ENCODE measurements around the gene KIF21A. TPM values are rescaled to one million over a fixed set of nuclear protein-coding genes. Genes with fewer than 3 reads are reported as not detected.

The KIF21A gene
- total RNA-seq, 1 donor from 2014 or later: 13.3 TPM

DNA sequence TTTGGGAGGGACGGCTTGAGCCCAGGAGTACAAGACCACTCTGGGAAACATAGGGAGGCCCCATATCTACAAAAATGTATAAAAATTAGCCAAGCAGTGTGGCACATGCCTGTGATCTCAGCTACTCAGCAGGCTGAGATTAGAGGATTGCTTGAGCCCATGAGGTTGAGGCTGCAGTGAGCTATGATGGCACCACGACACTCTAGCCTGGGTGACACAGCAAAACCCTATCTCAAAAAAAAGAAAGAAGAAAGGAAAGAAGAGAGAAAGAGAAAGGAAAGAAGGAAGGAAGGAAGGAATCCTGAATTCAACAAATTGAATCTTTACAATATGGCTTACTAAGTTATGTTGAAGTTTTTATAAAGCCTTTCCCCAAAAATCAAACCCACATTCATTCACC, 2.1 kb downstream of the KIF21A start:
- intact Hi-C loops (cut with micrococcal nuclease): loop anchor here (5.0 to 10.0 kb wide), 3 partner anchors 112 to 1123 kb away; partner anchors contain the start of genes ALG10B and CPNE8

- intact Hi-C loops (cut with micrococcal nuclease): loop anchor here (5.0 to 10.0 kb wide), 3 partner anchors 112 to 1123 kb away; partner anchors contain the start of genes ALG10B and CPNE8
Measured at GRCh38 chr12:39440101-39440500, 2.8 kb downstream of the KIF21A start.

DNA sequence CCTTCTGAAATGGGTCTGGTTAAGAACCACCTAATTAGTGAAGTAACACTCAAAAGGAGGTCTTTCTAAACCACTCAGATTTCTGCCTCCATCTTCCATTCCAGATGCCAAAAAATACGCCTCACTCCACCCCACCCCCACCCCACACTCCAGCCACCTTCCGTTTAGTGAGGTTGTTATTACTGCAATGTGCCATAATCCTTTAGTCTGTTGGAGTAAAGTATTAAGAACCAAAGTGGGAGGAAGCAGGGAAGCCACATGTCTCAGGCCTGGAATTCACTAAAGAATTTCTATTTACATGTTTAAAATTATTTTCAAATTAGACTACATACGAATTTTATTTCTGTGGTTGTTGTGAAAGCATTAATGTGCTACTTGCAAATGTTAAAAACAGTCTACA, 7.4 kb downstream of the KIF21A start:
- intact Hi-C loops (cut with micrococcal nuclease): no loop called here

DNA sequence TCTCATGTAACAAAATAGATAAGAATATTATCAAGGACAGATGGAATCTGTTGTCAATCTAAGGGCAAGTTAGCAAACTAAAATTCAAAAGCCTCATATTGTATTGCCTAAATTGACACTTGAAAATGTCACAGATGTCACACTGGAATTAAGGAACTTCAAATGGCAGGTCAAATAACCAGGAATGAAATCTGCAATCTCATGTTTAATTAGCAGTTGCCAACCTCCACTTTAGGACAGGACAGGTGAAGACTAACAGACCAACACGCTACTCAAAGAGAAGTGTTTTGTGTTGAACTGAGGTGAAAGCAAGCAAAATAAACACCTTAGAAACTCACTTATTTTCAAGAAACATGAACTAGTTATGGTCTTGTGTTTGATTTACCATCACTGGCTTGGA, 11.1 kb downstream of the KIF21A start:
- intact Hi-C loops (cut with micrococcal nuclease): no loop called here

DNA sequence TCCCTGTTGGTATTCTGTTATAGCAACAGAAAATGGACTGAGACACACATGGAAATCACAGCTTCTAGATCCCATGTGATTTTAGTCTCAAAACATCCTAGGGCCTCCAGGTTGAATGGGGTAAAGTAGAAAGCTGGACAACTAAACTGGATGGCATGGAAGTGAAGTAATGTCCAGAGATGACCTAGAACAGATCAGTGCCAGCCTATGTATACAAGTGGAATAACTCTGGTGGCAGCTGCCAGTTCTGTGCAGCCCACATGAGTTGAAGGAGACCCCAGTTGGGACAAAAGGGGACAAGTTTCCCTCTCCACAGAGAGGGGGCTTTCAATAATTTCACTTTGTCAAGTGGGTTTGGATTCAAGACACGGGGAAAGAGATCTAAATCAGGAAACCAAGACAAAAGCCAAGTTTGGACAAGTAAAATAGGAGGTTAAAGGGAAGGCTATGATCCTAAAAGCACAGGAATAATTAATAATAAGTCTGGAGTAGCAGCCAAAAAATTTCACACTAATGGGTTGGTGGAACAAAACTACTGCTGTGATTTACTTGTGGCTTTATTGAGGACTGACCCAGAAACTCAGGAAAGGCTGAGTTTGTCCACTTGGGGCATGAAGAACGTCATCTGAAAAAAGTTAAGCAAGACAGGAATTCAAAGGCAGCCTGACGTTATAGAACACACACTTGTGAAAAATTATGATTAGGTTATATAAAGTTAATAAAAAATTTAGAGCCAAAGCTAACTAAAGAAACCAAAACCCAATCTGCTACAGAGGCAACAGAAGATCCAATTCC, 11.7 kb downstream of the KIF21A start:
- intact Hi-C loops (cut with micrococcal nuclease): no loop called here

DNA sequence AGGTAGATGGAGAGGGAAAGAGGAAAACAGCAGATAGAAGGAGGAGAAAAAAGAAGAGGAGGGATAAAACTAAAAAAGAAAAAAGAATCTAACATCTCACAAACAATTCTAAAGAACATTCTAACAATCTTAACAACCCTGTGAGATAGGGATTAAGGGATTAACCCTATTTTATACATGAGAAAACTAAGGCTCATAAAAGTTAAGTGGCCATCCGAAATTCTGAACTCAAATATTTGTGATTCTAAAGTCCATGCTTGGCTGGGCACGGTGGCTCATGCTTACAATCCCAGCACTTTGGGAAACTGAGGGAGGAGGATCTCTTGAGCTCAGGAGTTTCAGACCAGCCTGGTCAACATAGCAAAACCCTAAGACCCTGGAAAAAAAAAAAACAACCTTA, 13.1 kb downstream of the KIF21A start:
- intact Hi-C loops (cut with micrococcal nuclease): no loop called here

DNA sequence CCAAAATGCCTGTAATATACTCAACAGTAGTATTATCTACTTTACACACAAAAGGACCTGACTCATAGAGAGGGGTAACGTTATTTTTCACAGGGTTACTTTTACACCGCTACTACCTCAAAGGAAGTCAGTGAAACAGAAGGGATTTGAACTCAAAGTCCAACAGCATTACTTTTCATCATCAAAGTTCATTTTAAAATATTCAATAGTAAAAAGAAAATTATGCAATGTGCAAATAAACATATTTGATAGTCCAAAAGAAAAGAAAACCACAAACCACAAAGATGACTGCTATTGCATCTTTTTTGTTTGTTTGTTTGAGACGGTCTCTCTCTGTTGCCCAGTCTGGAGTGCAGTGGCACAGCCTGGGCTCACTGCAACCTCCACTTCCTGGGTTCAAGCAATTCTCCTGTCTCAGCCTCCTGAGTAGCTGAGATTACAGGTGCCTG, 15.5 kb downstream of the KIF21A start:
- intact Hi-C loops (cut with micrococcal nuclease): no loop called here

DNA sequence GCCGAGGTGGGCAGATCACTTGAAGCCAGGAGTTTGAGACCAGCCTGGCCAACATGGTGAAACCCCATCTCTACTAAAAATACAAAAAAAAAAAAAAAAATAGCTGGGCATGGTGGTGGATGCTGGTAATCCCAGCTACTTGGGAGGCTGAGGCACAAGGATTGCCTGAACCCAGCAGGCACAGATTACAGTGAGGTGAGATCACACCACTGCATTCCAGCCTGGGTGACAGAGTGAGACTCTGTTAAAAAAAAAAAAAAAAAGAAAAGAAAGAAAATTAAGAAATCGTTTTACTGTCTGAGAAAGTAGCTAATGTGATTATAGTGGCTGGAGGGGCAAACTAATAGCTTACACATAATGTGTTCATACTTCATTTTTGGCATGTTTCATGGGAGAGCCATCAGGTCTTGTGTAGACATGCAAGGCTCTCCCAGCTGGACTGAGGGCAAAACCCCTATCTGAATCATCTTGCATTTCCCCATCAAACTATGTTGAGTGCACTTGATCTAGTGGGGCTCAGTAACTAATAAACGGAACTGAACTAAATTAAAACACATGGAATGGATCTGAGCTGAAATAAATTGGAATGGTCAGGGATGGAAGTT, 16.2 kb downstream of the KIF21A start:
- intact Hi-C loops (cut with micrococcal nuclease): no loop called here

- intact Hi-C loops (cut with micrococcal nuclease): no loop called here
Measured at GRCh38 chr12:39420043-39420442, 22.9 kb downstream of the KIF21A start.

- intact Hi-C loops (cut with micrococcal nuclease): no loop called here
Measured at GRCh38 chr12:39419471-39419870, 23.4 kb downstream of the KIF21A start.

DNA sequence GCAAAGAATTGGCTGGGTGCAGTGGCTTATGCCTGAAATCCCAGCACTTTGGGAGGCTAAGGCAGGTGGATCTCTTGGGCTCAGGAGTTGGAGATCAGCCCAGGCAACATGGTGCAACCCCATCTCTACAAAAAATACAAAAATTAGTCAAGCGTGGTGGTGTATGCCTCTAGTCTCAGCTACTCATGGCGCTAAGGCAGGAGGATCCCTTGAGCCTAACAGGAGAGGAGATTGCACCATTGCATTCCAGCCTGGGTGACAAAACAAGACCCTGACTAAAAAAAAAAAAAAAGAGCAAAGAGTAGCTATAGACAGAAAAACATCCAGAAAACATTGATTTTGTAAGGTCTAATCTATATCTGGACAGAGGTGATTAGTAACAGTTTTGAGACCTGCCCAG, 25.0 kb downstream of the KIF21A start:
- intact Hi-C loops (cut with micrococcal nuclease): no loop called here

DNA sequence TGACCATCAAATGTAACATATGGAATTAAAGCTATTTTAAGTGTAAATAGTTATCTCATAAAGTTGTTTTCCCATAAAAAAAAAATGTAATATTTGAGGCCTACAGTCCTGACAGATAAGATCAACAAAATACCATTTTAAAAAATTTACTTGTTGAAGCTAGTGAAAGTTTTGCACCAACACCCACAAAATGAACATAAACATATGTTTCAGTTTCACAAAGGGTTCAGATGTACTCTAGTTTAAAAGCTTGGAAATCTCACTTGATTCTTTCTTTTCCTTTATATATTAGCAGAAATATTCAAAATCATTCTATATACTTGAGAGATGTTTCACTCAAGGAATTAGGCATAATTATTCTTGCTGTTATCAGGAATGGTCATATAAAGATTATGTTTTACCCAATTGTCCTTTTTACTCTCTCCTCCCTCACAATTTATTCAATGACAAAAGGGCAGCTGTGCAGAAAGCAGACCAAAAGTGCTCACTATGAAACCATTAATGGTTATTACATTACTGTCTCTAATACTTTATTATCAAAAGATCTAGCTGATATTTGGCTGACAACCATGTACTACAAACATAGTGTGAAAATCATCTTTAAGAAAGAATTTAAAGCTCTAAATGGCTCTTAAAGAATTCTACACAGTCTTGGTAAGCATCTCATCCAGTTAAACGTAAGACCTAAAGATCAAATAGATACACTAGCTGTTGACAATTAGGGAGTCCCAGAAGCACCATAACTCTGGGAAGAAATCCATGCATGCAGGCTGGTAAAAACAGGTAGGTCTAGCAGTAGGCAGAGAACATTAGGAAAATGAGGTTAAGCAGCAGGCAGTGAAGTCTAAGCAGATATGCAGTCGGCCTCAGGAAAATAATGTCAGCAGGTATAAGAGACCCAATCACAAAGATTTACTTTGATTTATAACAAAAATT, 28.8 kb downstream of the KIF21A start:
- intact Hi-C loops (cut with micrococcal nuclease): no loop called here

DNA sequence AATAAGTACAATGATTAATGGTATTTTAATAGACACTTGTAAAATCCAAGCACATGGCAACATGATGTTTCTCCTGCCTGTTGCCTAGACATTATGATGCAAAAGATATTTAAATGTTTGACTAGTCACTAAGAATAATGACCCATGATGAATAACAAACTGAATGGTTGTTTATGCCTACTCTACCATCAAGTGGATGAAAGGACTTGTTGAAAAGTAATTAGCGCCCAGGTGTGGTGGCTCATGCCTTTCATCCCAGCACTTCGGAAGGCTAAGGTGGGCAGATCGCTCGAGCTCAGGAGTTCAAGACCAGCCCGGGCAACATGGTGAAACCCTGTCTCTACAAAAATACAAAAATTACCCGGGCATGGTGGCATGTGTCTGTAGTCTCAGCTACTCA, 30.7 kb downstream of the KIF21A start:
- intact Hi-C loops (cut with micrococcal nuclease): no loop called here

- intact Hi-C loops (cut with micrococcal nuclease): no loop called here
Measured at GRCh38 chr12:39406262-39406661, 36.7 kb downstream of the KIF21A start.

DNA sequence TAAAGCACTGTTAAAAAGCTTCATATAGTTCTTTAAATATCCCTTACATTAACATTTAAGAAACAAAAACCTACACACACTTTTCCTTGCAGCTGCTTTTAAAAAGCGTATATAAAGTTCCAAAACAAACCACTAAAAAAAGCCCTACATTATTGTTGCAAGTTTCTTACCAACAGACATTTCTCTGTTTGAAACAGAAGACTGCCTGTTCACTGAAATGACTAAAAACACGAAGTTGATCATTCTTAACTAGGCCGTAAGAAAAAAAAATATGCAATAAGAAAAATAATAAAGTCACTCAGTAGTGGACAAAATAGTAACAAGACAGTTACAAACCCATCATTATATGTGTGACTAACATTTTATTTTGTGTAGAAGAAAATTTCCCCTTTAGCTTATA, 37.3 kb downstream of the KIF21A start:
- intact Hi-C loops (cut with micrococcal nuclease): no loop called here

DNA sequence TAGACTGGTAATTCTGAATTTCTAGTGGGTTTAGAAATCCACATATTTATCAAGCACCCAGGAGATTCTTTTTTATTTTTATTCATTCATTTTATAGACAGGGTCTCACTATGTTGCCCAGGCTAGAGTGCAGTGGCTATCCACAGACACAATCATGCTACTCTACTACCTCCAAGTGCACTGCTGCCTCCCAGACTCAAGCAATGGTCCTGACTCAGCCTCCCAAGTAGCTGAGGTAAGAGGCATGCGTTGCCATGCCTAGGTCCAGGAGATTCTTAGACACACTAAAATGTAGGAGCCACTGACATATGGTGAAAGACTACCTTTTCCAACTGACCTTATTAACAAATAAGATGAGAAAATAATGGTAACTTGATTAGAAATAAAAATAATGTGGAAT, 38.9 kb downstream of the KIF21A start:
- intact Hi-C loops (cut with micrococcal nuclease): no loop called here

DNA sequence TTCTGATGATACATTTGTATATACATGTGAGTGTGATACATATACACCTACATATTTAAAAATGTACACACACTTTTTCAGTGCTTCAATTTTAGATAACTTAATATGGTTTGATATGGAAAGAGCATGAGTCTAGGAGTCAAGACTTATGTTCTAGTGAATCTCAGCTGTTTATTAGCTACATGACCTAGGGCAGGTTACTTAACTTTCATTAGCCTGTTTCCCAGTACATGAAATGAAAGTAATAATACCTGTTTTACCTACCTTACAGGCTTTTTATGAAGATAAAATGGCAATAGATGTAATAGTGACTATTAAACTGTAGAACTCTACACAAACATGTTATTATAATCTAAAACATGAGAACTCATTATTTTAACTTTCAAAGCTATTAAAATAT, 39.5 kb downstream of the KIF21A start:
- intact Hi-C loops (cut with micrococcal nuclease): no loop called here

GRCh38 chr12:39402922-39403321, 40.0 kb downstream of the KIF21A start:
- intact Hi-C loops (cut with micrococcal nuclease): no loop called here

- intact Hi-C loops (cut with micrococcal nuclease): no loop called here
Measured at GRCh38 chr12:39401459-39401858, 41.5 kb downstream of the KIF21A start.

- intact Hi-C loops (cut with micrococcal nuclease): no loop called here
Measured at GRCh38 chr12:39395866-39396265, 47.1 kb downstream of the KIF21A start.

- intact Hi-C loops (cut with micrococcal nuclease): no loop called here
Measured at GRCh38 chr12:39393890-39394289, 49.0 kb downstream of the KIF21A start.

DNA sequence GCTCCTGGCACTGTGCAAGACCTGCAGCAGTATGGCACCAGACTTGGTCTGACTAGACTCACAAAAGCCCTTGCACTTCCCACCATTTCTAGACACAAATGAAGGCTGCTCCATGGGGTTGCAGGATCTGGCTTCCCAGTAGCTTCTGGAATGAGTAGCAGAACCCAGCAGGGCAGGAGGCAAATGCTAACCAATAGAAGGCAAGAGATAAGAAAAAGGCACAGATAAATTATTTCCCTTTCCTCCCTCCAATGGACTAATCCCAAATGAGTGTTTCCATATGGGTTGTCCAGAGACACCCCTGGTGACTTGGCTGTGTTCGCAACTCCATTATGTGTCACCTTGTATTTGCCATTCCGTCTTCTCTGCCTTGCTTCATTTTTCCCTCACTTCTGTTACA, 49.7 kb downstream of the KIF21A start:
- intact Hi-C loops (cut with micrococcal nuclease): no loop called here

Measured in T-helper 1 cell treated with Interleukin-12 subunit alpha and Interleukin-12 subunit beta and Interleukin-4 antibody, amounts not matched to agents 30 ng/mL and 1 ng/mL, for 36 hours (primary cell).